Body of pancreas (tissue), 4 donors: ENCODE data around the gene FIBP.

Experiments used
- POLR2A ChIP-seq, 3 donors: fragments of 450-650 bp; IDR thresholded peaks; one replicate each; pipeline ENCODE4 v1.6.1; 2016; ENCODE audit warnings: antibody characterized with exemption in 3 of 3, mild to moderate bottlenecking in 2 of 3
- TF ChIP-seq, protein P1 (sequence below), 7 experiments: fragments of 450-650 bp in 4 of 7; fragments of 200-600 bp in 3 of 7; sonication (generic) in 3 of 7; IDR thresholded peaks; one replicate each; pipeline ENCODE4 v1.5.1; 2016 to 2019; ENCODE audit warnings: antibody characterized with exemption in 7 of 7

DNA sequence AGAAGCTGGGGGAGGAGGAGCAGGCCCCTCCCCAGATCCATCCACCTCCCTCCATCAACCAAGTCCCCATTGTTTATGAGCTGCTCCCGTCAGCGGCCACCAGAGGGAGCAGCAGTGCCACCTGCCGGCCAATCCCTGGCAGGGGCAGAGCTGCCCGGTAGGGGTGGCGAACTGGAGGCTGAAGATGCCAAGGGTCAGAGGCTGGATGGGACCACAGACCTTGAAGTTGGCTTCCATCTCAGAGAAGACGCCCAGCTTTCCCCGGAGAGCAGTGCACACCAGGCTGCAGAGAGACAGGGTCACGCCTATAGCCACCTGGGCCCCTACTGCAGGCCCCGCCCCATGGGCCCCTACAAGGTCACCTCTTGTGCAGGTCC lies 3.6 kb downstream of the FIBP start:
- TF ChIP-seq, protein P1, sequence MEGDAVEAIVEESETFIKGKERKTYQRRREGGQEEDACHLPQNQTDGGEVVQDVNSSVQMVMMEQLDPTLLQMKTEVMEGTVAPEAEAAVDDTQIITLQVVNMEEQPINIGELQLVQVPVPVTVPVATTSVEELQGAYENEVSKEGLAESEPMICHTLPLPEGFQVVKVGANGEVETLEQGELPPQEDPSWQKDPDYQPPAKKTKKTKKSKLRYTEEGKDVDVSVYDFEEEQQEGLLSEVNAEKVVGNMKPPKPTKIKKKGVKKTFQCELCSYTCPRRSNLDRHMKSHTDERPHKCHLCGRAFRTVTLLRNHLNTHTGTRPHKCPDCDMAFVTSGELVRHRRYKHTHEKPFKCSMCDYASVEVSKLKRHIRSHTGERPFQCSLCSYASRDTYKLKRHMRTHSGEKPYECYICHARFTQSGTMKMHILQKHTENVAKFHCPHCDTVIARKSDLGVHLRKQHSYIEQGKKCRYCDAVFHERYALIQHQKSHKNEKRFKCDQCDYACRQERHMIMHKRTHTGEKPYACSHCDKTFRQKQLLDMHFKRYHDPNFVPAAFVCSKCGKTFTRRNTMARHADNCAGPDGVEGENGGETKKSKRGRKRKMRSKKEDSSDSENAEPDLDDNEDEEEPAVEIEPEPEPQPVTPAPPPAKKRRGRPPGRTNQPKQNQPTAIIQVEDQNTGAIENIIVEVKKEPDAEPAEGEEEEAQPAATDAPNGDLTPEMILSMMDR (IDR thresholded peaks at IDR 0.05), result peak; percentile 97 to 100 (median 99)
- TF ChIP-seq POLR2A (IDR thresholded peaks at IDR 0.05), result no peak
